H9 (cell line): ENCODE data around the gene CDK8. TPM values are rescaled to one million over a fixed set of nuclear protein-coding genes. Genes with fewer than 3 reads are reported as not detected.

Experiments
- DNase-seq: peaks from one replicate; pipeline ENCODE4 v3.0.0-alpha.2; 2017
- H2AFZ ChIP-seq: one replicate; pipeline ENCODE4 v1.6.1; 2013; ENCODE audit warnings: mild to moderate bottlenecking, low read length, control low read depth, moderate library complexity
- H2AK5ac ChIP-seq: 2 replicates; pipeline ENCODE4 v1.6.1; 2013; ENCODE audit warnings: low read length, control low read depth, mixed read lengths; ENCODE audit not compliant: insufficient read length
- H2BK120ac ChIP-seq: one replicate; pipeline ENCODE4 v1.6.1; 2013; ENCODE audit warnings: low read depth, mild to moderate bottlenecking, low read length, control low read depth, inconsistent platforms; ENCODE audit not compliant: poor library complexity, severe bottlenecking
- H2BK12ac ChIP-seq: 2 replicates; pipeline ENCODE4 v1.6.1; 2013; ENCODE audit warnings: low read length, control low read depth, mixed read lengths, low read depth; ENCODE audit not compliant: insufficient read length
- H2BK15ac ChIP-seq: 2 replicates; pipeline ENCODE4 v1.6.1; 2013; ENCODE audit warnings: low read depth, low read length, control low read depth
- H2BK20ac ChIP-seq: one replicate; pipeline ENCODE4 v1.6.1; 2013; ENCODE audit warnings: low read depth, mild to moderate bottlenecking, low read length, control low read depth, inconsistent platforms; ENCODE audit not compliant: poor library complexity, severe bottlenecking
- H2BK5ac ChIP-seq: 2 replicates; pipeline ENCODE4 v1.6.1; 2013; ENCODE audit warnings: low read length, control low read depth, mixed read lengths; ENCODE audit not compliant: insufficient read length
- H3K14ac ChIP-seq: 2 replicates; pipeline ENCODE4 v1.6.1; 2013; ENCODE audit warnings: low read length, control low read depth; ENCODE audit not compliant: insufficient read depth
- H3K18ac ChIP-seq: 2 replicates; pipeline ENCODE4 v1.6.1; 2013; ENCODE audit warnings: low read depth, mild to moderate bottlenecking, mixed read lengths, low read length, control low read depth; ENCODE audit not compliant: insufficient read length
- H3K23ac ChIP-seq: 2 replicates; pipeline ENCODE4 v1.6.1; 2013; ENCODE audit warnings: low read length, control low read depth, mixed read lengths, low read depth; ENCODE audit not compliant: insufficient read length
- H3K23me2 ChIP-seq: 2 replicates; pipeline ENCODE4 v1.6.1; 2013; ENCODE audit warnings: low read depth, mild to moderate bottlenecking, mixed read lengths, low read length, control low read depth; ENCODE audit not compliant: insufficient read length, poor library complexity, severe bottlenecking
- H3K27ac ChIP-seq: 2 replicates; pipeline ENCODE4 v1.5.1; 2013; ENCODE audit warnings: low read length, control low read depth, mixed read lengths, low read depth; ENCODE audit not compliant: insufficient read length
- H3K27me3 ChIP-seq: 2 replicates; pipeline ENCODE4 v1.6.1; 2013; ENCODE audit warnings: low read length, control low read depth, inconsistent platforms; ENCODE audit not compliant: insufficient read depth
- H3K4ac ChIP-seq: 2 replicates; pipeline ENCODE4 v1.6.1; 2013; ENCODE audit warnings: low read depth, mild to moderate bottlenecking, control low read depth, inconsistent platforms, low read length, moderate library complexity
- H3K4me1 ChIP-seq: 2 replicates; pipeline ENCODE4 v1.6.1; 2013; ENCODE audit warnings: low read length, control low read depth, inconsistent platforms; ENCODE audit not compliant: insufficient read depth
- H3K4me2 ChIP-seq: 2 replicates; pipeline ENCODE4 v1.6.1; 2013; ENCODE audit warnings: low read length, control low read depth, mixed read lengths; ENCODE audit not compliant: insufficient read length, insufficient read depth
- H3K56ac ChIP-seq: 2 replicates; pipeline ENCODE4 v1.6.1; 2013; ENCODE audit warnings: low read depth, mild to moderate bottlenecking, mixed read lengths, low read length, control low read depth; ENCODE audit not compliant: insufficient read length
- H3K79me1 ChIP-seq: 2 replicates; pipeline ENCODE4 v1.6.1; 2013; ENCODE audit warnings: low read depth, mild to moderate bottlenecking, moderate library complexity, low read length, control low read depth, inconsistent platforms; ENCODE audit not compliant: insufficient read depth, poor library complexity, severe bottlenecking
- H3K79me2 ChIP-seq: 2 replicates; pipeline ENCODE4 v1.6.1; 2013; ENCODE audit warnings: low read length, control low read depth, inconsistent platforms; ENCODE audit not compliant: insufficient read depth
- H3K9ac ChIP-seq: 2 replicates; pipeline ENCODE4 v1.6.1; 2013; ENCODE audit warnings: low read length, control low read depth, mixed read lengths; ENCODE audit not compliant: insufficient read length; ENCODE audit errors: extremely low read depth
- H3K9me3 ChIP-seq: one replicate; pipeline ENCODE4 v1.6.1; 2013; ENCODE audit warnings: low read depth, low read length, inconsistent platforms; ENCODE audit not compliant: control insufficient read depth
- H3T11ph ChIP-seq: one replicate; pipeline ENCODE4 v1.6.1; 2013; ENCODE audit warnings: mild to moderate bottlenecking, low read length, control low read depth, inconsistent platforms
- H4K20me1 ChIP-seq: one replicate; pipeline ENCODE4 v1.6.1; 2013; ENCODE audit not compliant: control insufficient read depth, insufficient read length, insufficient read depth
- H4K5ac ChIP-seq: 2 replicates; pipeline ENCODE4 v1.6.1; 2013; ENCODE audit warnings: low read depth, mild to moderate bottlenecking, mixed read lengths, low read length, control low read depth; ENCODE audit not compliant: insufficient read length
- H4K8ac ChIP-seq: replicated peaks from 2 replicates; pipeline ENCODE4 v1.6.1; 2013; ENCODE audit warnings: low read length, control low read depth, mixed read lengths, low read depth; ENCODE audit not compliant: insufficient read length
- H4K91ac ChIP-seq: 2 replicates; pipeline ENCODE4 v1.6.1; 2013; ENCODE audit warnings: low read depth, mild to moderate bottlenecking, moderate library complexity, mixed read lengths, low read length, control low read depth; ENCODE audit not compliant: insufficient read length
- H3K27ac Mint-ChIP-seq, 3 experiments: 2 replicates in 2 of 3; 3 replicates in 1 of 3; pipeline ENCODE4 v1.8.0; 2020 to 2021; ENCODE audit warnings: mixed read lengths in 3 of 3, mild to moderate bottlenecking in 1 of 3, moderate library complexity in 1 of 3
- H3K27me3 Mint-ChIP-seq: 2 replicates; pipeline ENCODE4 v1.8.0; 2021; ENCODE audit warnings: low read depth, mild to moderate bottlenecking, moderate library complexity, mixed read lengths
- H3K36me3 Mint-ChIP-seq, 3 experiments: 2 replicates in 2 of 3; 3 replicates in 1 of 3; pipeline ENCODE4 v1.8.0; 2020 to 2021; ENCODE audit warnings: low read depth in 3 of 3, mixed read lengths in 3 of 3; ENCODE audit not compliant: insufficient read depth in 1 of 3
- H3K4me1 Mint-ChIP-seq, 2 experiments: 2 replicates each; pipeline ENCODE4 v1.8.0; 2020; ENCODE audit warnings: mixed read lengths in 2 of 2
- H3K4me3 Mint-ChIP-seq, 2 experiments: 2 replicates in 1 of 2; 3 replicates in 1 of 2; pipeline ENCODE4 v1.8.0; 2020 to 2021; ENCODE audit warnings: mild to moderate bottlenecking in 2 of 2, mixed read lengths in 2 of 2, moderate library complexity in 1 of 2
- H3K9me3 Mint-ChIP-seq, 2 experiments: 2 replicates in 1 of 2; 3 replicates in 1 of 2; pipeline ENCODE4 v1.8.0; 2020; ENCODE audit warnings: mild to moderate bottlenecking in 2 of 2, mixed read lengths in 2 of 2, moderate library complexity in 1 of 2
- WGBS: extraction: QIAGEN DNeasy Blood & Tissue Kit; methylation state at CpG from one replicate; pipeline ENCODE4 v1.1.7; 2013; ENCODE audit warnings: missing lambda C conversion rate, low lambda C conversion rate, mixed read lengths; ENCODE audit not compliant: insufficient read length; ENCODE audit errors: extremely low coverage; 5-methylcytosine and 5-hydroxymethylcytosine counted together
- total RNA-seq: library from RNA; stranded (reverse); gene quantifications from 2 replicates; pipeline ENCODE4 v1.2.1, GENCODE V29; 2021
- TF ChIP-seq, protein P1 (sequence below): fragments of 200-600 bp; sonication (generic); conservative IDR thresholded peaks from 3 replicates; pipeline ENCODE4 v1.8.0; 2021; ENCODE audit warnings: antibody characterized with exemption, mild to moderate bottlenecking

Gene CDK8
- total RNA-seq, 1 experiment from 2014 or later: 18.1 TPM

DNA sequence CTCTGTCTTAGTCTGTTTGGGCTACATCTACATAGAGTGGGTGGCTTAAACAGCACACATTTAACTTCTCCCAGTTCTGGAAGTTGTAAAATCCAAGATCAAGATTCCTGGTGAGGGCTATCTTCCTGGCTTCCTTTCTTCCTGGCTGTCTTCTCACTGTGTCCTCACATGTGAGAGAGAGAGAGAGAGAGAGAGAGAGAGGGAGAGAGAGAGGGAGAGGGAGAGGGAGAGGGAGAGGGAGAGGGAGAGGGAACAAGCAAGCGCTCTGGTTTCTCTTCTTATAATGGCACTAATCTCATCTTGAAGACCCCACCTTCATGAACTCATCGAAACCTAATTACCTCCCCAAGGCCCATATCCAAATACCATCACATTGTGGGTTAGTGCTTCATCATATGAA, 69.2 kb downstream of the CDK8 start:
- H3K36me3 Mint-ChIP-seq: no peaks in the 10 kb centered on the region; a peak in 1 of 7 replicates
- no peak overlapping the region for H2BK12ac ChIP-seq

More for the DNA sequence above, 69.2 kb downstream of the CDK8 start:
- H3K14ac ChIP-seq: no peak overlapping the region
- H3K4me2 ChIP-seq: no peak overlapping the region
- H3K23me2 ChIP-seq: no peaks in the 10 kb centered on the region
- H2BK20ac ChIP-seq: no peak overlapping the region
- Mint-ChIP-seq H3K27ac (peak overlapping the region in 2 of 3 experiments; percentile 21 to 26; a peak in 1 of 7 replicates), H3K4me1 (peaks cover 19% of the 10 kb centered on the region in 2 experiments), H3K9me3 (no peaks in the 10 kb centered on the region), H3K27me3 (no peaks in the 10 kb centered on the region), H3K4me3 (no peak overlapping the region)
- no peak overlapping the region for H4K91ac ChIP-seq
- WGBS: no CpG with 5 or more reads among the region's 2 CpGs
- H2BK5ac ChIP-seq: no peak overlapping the region
- H3T11ph ChIP-seq: no peak overlapping the region
- no peak overlapping the region for H2AFZ ChIP-seq
- TF ChIP-seq, protein P1, sequence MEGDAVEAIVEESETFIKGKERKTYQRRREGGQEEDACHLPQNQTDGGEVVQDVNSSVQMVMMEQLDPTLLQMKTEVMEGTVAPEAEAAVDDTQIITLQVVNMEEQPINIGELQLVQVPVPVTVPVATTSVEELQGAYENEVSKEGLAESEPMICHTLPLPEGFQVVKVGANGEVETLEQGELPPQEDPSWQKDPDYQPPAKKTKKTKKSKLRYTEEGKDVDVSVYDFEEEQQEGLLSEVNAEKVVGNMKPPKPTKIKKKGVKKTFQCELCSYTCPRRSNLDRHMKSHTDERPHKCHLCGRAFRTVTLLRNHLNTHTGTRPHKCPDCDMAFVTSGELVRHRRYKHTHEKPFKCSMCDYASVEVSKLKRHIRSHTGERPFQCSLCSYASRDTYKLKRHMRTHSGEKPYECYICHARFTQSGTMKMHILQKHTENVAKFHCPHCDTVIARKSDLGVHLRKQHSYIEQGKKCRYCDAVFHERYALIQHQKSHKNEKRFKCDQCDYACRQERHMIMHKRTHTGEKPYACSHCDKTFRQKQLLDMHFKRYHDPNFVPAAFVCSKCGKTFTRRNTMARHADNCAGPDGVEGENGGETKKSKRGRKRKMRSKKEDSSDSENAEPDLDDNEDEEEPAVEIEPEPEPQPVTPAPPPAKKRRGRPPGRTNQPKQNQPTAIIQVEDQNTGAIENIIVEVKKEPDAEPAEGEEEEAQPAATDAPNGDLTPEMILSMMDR: no peak
- H3K9me3 ChIP-seq: no peaks in the 10 kb centered on the region
- H4K8ac ChIP-seq: no peak overlapping the region
- H3K23ac ChIP-seq: no peak overlapping the region
- no peak overlapping the region for H2BK120ac ChIP-seq
- no peak overlapping the region for H4K5ac ChIP-seq
- no peak overlapping the region for H3K56ac ChIP-seq
- H3K79me2 ChIP-seq: peaks cover 5% of the 10 kb centered on the region; the same call in 1 of the 2 replicates
- H3K4ac ChIP-seq: no peak overlapping the region
- peaks cover 2% of the 10 kb centered on the region for H3K79me1 ChIP-seq
- H3K27me3 ChIP-seq: no peaks in the 10 kb centered on the region
- H3K27ac ChIP-seq: no peak overlapping the region
- H4K20me1 ChIP-seq: no peaks in the 10 kb centered on the region
- H2BK15ac ChIP-seq: no peak overlapping the region
- H2AK5ac ChIP-seq: no peak overlapping the region
- no peak overlapping the region for H3K18ac ChIP-seq
- H3K9ac ChIP-seq: no peak overlapping the region
- H3K4me1 ChIP-seq: no peaks in the 10 kb centered on the region
- DNase-seq: no peak
